HG03097 (cell line): Measurements from ENCODE around the gene TMEM141.
"Not testable (repeated sequence)": the region's sequence is repeated elsewhere in the genome, so short reads cannot be mapped to it uniquely, and the experiment has no call there.

Experiments used
- ATAC-seq: cut with Tn5 transposase; IDR thresholded peaks from one replicate; pipeline ENCODE4 v1.9.1; 2021; ENCODE audit not compliant: unreplicated experiment, low FRiP score

The TMEM141 gene

DNA sequence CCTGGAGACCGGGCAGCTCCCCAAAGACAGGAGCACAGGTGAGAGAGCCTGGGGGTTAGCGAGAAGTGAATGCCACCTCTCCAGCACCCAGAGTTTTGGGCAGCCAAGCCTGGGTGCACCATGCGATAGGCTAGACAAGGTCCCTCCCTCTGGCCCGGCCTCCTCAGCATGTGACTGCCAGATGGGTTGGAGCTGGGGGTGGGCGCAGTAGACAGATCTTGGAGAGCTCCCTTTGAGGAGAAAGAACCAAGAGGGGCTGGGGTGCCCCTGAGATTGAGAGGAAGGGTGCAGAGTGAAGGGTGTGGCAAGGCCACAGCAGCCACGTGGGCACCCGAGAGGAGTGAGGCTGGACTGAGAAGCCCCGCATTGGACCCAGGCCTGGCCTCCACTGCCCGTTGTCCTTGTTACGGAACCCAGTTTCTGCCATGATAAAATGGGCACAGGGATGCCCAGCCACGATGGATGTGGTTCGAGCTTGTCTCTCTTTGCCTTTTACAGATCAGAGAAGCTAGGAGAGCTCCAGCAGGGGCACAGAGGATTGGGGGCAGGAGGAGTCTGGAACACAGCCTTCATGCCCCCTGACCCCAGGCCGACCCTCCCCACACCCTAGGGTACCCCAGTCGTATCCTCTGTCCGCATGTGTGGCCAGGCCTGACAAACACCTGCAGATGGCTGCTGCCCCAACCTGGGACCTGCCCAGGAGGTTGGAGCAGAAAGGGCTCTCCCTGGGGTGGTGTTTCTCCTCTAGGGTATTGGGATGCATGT, 1.4 kb downstream of the TMEM141 start:
- ATAC-seq: no peak

DNA sequence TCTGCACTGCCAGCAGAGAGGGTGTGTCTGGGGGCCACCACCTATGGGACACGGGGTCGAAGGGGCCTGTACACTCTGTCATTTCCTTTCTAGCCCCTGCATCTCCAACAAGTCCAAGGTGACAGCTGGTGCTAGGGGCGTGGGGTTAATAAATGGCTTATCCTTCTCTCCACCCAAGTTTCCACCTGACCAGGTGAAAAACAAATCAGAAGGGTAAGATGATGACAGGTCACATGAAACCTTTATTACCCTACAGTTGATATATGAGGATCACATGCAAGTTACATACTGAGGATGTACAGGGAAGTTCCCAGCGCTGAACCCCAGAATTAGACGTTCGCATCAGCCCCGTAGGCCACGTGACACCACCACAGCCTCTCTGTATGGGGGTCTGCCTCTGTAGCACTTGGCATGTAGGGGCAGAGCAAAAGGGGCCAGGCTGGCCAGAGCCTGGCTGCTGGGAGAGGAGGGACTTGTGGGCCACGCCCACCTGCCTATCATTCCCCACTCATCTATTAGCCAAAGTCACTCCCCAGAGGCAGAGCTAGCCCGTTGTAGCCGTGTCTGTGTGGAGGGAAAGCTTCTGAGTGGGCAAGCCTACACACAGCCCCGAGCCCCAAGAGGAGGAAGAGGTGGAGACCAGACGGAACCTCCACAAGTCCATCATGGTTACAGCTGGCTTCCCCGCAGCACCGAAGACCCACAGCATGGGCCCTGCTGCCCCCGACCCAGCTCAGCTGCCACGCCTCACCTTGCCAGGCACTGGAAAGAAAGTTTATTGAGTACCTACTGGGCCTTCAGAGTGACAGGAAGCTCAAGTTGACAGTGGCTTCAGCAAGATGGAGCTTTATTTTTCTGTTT, 2.2 kb downstream of the TMEM141 start:
- ATAC-seq: no peak

GRCh38 chr9:136794281-136794999, 3.3 kb downstream of the TMEM141 start:
- no peak for ATAC-seq

DNA sequence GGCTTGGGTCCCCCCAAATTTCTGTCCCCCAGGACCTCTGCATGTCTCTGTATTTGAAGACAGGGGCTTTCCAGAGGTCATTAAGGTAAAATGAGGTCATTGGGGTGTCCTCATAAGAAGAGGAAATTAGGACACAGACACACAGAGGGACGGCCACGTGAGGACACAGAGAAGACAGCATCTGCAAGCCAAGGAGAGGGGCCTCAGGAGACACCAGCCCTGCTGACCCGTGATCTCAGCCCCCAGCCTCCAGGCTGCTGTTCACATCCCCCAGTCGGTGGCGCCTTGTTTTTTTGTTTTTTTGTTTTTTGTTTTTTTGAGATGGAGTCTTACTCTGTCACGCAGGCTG, 3.8 kb downstream of the TMEM141 start:
- ATAC-seq: no peak

GRCh38 chr9:136796238-136796774, 5.2 kb downstream of the TMEM141 start, which contains the start of gene CCDC183:
Gene CCDC183 (plus strand): TSS chr9:136796338. CDS start chr9:136796398, 60 bp downstream.
- ATAC-seq: no peak

DNA sequence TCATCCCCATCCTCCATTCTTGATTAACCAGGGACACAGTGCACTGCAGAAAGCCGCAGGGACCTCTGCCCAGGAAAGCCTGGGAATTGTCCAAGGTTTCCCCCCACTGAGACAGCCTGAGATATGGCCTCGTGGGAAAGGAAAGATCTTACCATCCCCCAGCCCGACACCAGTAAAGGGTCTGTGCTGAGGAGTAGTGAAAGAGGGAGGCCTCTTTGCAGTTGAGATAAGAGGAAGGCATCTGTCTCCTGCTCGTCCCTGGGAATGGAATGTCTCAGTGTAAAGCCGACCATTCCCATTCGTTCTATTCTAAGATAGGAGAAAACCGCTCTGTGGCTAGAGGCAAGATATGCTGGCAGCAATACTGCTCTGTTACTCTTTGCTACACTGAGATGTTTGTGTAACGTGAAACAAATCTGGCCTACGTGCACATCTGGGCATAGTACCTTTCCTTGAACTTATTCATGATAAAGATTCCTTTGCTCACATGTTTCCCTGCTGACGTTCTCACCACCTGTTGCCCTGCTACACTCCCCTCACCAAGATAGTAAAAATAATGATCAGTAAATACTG, 5.7 kb downstream of the TMEM141 start:
- not testable (repeated sequence) for ATAC-seq

- no peak for ATAC-seq
Observed at GRCh38 chr9:136798708-136799078, 7.5 kb downstream of the TMEM141 start.

GRCh38 chr9:136799079-136799853, 8.1 kb downstream of the TMEM141 start:
- ATAC-seq: no peak

DNA sequence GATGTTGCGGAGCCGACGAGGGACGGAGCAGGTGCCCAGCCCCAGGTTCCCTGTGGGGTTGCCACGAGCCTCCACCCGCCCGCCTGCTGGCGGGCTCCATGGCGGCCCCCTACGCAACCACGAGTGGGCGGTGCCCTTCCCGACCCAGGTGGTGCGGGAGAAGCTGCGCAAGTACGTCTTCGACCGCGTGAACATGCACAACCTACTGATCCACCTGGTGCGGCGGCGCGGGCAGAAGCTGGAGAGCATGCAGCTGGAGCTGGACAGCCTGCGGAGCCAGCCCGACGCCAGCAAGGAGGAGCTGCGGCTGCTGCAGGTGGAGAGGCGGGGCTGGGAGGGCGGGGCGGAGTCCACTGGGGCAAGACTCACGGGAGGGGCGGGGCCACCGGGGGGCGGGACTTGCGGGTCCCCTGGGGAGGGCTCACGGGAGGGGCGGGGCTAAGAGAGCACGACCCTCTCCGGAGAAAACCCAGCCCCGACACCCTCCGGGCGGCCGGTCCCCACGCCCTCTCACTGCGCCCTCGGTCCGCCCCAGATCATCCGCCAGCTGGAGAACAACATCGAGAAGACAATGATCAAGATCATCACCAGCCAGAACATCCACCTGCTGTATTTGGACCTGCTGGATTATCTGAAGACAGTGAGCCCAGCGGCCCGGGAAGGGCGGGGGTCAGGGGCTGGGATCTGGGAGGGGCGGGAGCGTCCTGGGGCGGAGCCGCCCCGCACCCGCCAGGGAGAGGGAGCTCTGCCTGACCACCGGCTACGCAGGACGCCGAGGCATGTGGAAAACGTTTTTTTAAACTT, 8.9 kb downstream of the TMEM141 start:
- no peak for ATAC-seq

DNA sequence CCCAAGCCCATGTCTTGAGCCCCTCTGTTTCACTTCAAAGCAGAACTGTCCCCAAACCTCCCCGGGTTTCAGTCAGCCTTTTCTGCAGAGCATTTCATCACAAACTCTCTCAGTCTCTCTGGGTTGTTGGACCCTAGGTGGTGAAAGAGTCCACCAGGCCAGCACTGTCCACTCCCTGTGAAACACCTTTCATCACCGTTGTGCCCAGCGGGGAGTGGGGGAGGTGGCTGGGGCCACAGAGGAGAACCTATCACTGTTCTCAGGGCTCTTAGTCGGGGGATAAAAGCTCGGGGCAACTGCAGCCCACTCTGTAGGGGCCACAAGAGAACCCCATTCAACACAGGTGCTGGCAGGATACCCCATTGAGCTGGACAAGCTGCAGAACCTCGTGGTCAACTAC, 11.2 kb downstream of the TMEM141 start:
- no peak for ATAC-seq

DNA sequence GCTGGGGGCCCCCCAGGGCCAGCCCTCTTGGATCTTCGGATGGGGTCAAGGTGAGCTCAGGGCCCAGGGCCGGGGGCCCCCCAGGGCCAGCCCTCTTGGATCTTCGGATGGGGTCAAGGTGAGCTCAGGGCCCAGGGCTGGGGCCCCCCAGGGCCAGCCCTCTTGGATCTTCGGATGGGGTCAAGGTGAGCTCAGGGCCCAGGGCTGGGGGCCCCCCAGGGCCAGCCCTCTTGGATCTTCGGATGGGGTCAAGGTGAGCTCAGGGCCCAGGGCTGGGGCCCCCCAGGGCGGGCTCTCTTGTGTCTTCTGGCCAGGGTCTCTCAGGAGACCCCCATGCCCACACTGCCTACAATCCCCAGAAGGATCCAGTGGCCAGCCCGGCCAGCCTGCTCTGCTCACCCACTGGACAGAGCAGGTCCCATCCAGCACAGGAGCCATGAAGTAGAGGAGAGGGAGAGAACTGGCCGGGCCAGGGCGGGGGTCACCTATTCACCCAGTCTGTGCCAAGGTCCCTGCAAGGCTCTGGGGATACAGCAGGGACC, 11.9 kb downstream of the TMEM141 start:
- not testable (repeated sequence) for ATAC-seq

GRCh38 chr9:136803551-136804508, 12.7 kb downstream of the TMEM141 start:
- ATAC-seq: no peak

GRCh38 chr9:136804509-136805206, 13.5 kb downstream of the TMEM141 start:
- no peak for ATAC-seq

DNA sequence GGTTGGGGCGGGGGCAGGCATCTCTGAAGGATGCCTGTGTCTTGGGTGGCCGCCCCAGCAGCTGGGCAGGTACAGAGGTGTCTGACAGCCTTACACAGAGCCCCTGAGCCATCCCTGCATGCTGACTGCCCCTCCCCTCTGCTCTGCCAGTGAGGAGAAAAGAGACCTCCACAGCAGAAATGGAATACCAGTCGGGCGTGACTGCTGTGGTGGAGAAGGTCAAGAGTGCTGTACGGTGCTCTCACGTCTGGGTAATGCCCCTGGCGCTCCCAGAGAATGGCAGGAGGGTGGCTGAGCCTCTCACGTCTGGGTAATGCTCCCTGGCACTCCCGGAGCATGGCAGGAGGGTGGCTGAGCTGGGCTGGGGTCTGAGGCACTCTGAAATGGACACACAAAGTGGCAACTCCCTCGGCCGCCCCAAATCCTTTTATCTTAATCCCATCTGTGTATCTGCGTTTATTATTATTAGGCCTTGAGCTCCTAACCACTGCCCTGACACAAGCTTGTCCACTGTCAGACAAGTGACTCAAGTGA, 14.1 kb downstream of the TMEM141 start:
- no peak for ATAC-seq

DNA sequence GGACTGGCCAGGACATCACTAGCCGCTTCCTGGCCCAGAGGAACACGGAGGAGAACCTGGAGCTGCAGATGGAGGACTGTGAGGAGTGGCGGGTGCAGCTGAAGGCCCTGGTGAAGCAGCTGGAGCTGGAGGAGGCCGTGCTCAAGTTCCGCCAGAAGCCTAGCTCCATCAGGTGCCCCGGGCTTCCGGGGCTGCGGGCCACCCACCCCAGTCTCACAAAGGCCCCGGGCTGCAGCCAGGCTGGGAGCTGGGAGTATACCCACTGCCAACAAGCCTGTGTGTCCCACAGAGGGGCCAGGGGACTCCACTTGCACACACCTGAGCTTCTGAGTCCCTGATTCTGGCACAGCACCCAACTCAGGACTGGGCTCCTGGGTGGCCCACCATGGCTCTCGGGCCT, 14.9 kb downstream of the TMEM141 start:
- no peak for ATAC-seq

DNA sequence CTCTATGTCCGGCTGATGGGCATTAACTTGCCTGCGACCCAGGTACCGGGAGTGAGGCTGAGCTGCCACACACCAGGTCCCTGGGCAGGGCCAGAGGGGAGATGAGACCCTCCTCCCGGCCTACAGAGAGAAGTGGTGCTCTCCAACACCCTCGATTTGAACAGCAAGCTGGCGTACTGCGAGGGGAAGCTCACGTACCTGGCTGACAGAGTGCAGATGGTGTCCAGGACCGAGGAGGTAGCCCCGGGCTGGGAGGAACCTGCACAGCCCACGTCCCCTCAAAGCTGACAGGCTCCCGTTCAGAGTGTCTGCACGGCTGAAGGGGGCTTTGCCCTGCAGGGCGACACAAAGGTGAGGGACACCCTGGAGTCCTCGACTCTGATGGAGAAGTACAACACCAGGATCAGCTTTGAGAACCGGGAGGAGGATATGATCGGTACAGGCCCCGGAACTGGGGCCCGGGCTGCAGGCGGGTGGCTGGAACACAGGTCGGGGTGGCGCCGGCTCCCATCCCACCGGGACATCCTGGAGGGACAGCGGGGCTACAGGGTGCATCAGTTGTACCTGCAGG, 15.6 kb downstream of the TMEM141 start:
- ATAC-seq: no peak
